Stomach smooth muscle (tissue), 2 donors: ENCODE data around the gene SF3B3.

Experiments used
- H3K27ac ChIP-seq: one replicate; pipeline ENCODE4 v1.7.0; 2013; ENCODE audit warnings: mild to moderate bottlenecking, low read length, inconsistent platforms
- H3K27me3 ChIP-seq, 2 donors: one replicate each; pipeline ENCODE4 v1.7.0; 2013; ENCODE audit warnings: low read length in 2 of 2; ENCODE audit not compliant: insufficient read depth in 2 of 2, control insufficient read depth in 1 of 2
- H3K36me3 ChIP-seq, 2 donors: one replicate each; pipeline ENCODE4 v1.7.0; 2013; ENCODE audit warnings: low read length in 2 of 2; ENCODE audit not compliant: control insufficient read depth in 2 of 2, insufficient read depth in 2 of 2
- H3K4me1 ChIP-seq: one replicate; pipeline ENCODE4 v1.7.0; 2013; ENCODE audit warnings: low read length; ENCODE audit not compliant: control insufficient read depth, insufficient read depth
- H3K4me3 ChIP-seq, 2 donors: one replicate each; pipeline ENCODE4 v1.7.0; 2013; ENCODE audit warnings: low read length in 2 of 2
- H3K9ac ChIP-seq, 2 donors: one replicate each; pipeline ENCODE4 v1.7.0; 2013; ENCODE audit warnings: low read length in 2 of 2, mild to moderate bottlenecking in 1 of 2
- H3K9me3 ChIP-seq, 2 donors: one replicate each; pipeline ENCODE4 v1.7.0; 2013; ENCODE audit warnings: low read length in 2 of 2; ENCODE audit not compliant: control insufficient read depth in 2 of 2
- donor health status: healthy.
- donor health status: Pancreatic carcinoma.

Gene SF3B3

DNA sequence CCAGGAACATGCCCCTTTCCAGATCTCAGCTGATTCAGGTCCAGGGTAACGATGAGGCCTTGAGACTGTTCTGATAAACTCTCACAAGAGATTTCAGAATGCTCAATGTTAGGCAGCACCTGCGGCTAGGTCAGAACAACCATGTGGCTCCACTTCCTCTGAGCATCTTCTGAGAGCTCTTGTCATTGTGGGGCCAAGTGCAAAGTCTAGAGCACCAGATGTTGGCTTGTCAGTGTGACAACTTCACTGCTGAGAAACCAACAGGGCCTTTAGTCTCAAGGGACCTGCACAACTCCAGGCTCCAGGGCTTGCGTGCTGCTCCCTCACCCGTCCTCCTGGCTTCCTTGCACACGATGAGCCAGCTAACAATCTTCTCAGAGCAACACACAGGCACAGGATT is 40.2 kb upstream of the SF3B3 start:
- H3K9me3 ChIP-seq: no peaks in the 10 kb centered on the region

DNA sequence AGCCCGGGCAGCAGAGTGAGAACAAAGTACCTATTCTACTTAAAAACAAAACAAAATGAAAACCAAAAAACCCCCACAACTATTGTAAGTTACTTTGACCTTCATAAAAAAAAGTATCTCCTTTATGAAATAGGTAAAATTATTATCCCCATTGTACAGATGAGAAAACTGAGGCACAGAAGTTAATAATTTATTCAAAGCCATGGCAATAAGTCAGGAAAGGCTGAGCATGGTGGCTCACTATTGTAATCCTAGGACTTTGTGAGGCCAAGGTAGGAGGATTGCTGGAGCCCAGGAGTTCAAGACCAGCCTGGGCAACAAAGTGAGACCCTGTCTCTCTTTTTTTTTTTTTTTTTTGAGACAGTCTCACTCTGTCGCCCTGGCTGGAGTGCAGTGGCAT is 38.7 kb upstream of the SF3B3 start:
- no peak overlapping the region for H3K27ac ChIP-seq
- H3K36me3 ChIP-seq: peaks cover 16 to 35% of the 10 kb centered on the region in 2 donors
- H3K27me3 ChIP-seq: no peaks in the 10 kb centered on the region
- no peak overlapping the region for H3K9ac ChIP-seq
- H3K9me3 ChIP-seq: no peaks in the 10 kb centered on the region
- H3K4me1 ChIP-seq: no peaks in the 10 kb centered on the region
- no peak overlapping the region for H3K4me3 ChIP-seq

More for the DNA sequence above, 40.2 kb upstream of the SF3B3 start:
- Histone ChIP-seq H3K4me3 (no peak overlapping the region), H3K36me3 (peaks cover 24 to 39% of the 10 kb centered on the region in 2 donors), H3K4me1 (peaks cover 5% of the 10 kb centered on the region), H3K27me3 (no peaks in the 10 kb centered on the region), H3K27ac (no peak overlapping the region), H3K9ac (no peak overlapping the region)

DNA sequence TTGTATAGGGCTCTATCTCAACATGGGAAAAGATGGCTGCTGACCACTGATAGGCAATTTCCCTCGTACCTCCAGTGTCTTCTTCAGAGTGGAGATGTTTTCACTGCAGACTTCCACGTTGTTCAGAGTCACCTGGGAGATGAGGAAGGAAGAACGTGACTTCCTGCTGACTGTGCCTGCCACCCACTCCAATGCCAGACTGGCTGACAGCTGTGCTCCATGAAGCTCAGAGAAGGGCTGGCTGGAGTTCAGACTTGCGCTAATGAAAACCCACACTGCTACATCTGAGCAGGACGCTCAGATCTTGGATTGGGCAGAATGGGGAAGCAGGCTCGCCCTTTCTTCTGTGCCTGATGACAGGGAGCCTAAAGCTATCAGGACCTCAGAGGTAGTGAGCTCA is 33.4 kb upstream of the SF3B3 start:
- H3K9me3 ChIP-seq: no peaks in the 10 kb centered on the region
- H3K4me1 ChIP-seq: no peaks in the 10 kb centered on the region
- H3K27me3 ChIP-seq: no peaks in the 10 kb centered on the region
- H3K36me3 ChIP-seq: peaks cover 11 to 26% of the 10 kb centered on the region in 2 donors
- H3K4me3 ChIP-seq: no peak overlapping the region
- H3K27ac ChIP-seq: no peak overlapping the region
- H3K9ac ChIP-seq: no peak overlapping the region

DNA sequence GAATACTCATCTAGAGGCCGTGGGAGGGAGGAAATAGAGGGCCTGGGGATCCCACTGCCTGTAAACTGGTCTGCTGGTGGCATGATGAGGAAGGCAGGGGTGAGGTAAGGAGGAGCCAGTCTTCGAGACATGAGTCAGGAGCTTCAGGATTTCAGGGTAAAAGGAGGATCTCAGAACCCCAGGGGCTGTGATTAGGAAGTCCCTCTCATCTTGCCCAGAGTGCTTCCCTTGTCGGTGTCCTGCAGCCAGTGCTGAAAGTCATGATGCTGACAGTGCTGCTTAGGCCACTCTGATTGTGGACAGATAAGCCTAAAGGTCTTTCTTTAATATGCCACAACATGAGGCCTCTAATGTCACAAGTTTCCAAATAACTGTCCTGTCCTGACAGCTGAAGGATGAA is 29.8 kb upstream of the SF3B3 start:
- Histone ChIP-seq H3K9me3 (no peaks in the 10 kb centered on the region), H3K9ac (no peak overlapping the region), H3K36me3 (peaks cover 36 to 53% of the 10 kb centered on the region in 2 donors), H3K27ac (no peak overlapping the region), H3K27me3 (no peaks in the 10 kb centered on the region), H3K4me1 (no peaks in the 10 kb centered on the region), H3K4me3 (no peak overlapping the region)

DNA sequence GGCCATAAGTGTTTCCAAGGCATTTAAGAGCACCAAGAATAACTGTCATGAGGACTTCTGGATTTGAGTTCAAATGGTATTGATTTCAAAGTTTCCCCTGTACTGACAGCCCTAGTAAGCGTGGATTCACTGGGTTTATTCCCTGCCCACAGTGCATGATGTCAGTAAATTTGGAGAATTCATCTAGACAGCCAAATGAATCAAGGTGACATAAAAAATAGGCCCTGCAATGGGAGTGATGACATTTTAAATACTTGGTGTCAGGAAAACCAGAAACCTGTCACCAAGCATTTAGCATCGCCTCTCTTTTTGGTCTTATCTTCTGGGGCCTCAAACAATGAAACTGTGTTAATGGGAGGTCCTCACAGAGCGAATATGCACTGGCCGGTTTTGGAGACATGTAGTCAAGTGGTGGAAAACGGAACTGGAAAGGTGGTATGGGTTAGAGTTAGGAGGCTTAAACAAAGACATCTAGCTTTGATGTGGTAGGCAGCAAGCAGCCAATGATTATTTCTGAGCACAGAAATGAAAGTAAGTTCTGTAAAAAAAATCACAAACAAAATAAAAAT is 29.3 kb upstream of the SF3B3 start:
- Histone ChIP-seq H3K9me3 (no peaks in the 10 kb centered on the region), H3K27me3 (no peaks in the 10 kb centered on the region), H3K9ac (no peak overlapping the region), H3K4me3 (no peak overlapping the region), H3K4me1 (no peaks in the 10 kb centered on the region), H3K27ac (no peak overlapping the region), H3K36me3 (peaks cover 36 to 53% of the 10 kb centered on the region in 2 donors)

DNA sequence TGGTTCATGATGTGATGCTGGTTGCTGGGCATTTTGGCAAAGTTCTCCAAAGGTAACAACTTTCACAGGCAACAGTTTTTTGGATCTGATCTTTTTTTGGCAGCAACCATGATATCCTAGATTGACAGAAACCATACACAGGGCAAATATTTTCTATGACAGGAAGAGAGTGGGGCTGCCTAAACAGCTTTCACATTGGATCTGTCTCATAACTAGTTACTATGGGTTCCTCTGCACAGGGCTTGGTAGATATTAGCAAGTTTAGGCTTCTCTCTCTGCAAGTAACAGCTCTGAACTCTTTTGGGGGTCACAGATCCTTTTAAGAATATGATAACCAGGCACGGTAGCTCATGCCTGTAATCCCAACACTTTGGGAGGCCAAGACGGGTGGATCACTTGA is 28.8 kb upstream of the SF3B3 start:
- Histone ChIP-seq H3K36me3 (peaks cover 36 to 51% of the 10 kb centered on the region in 2 donors), H3K9me3 (no peaks in the 10 kb centered on the region), H3K4me3 (no peak overlapping the region), H3K9ac (no peak overlapping the region), H3K27ac (no peak overlapping the region), H3K4me1 (no peaks in the 10 kb centered on the region), H3K27me3 (no peaks in the 10 kb centered on the region)

DNA sequence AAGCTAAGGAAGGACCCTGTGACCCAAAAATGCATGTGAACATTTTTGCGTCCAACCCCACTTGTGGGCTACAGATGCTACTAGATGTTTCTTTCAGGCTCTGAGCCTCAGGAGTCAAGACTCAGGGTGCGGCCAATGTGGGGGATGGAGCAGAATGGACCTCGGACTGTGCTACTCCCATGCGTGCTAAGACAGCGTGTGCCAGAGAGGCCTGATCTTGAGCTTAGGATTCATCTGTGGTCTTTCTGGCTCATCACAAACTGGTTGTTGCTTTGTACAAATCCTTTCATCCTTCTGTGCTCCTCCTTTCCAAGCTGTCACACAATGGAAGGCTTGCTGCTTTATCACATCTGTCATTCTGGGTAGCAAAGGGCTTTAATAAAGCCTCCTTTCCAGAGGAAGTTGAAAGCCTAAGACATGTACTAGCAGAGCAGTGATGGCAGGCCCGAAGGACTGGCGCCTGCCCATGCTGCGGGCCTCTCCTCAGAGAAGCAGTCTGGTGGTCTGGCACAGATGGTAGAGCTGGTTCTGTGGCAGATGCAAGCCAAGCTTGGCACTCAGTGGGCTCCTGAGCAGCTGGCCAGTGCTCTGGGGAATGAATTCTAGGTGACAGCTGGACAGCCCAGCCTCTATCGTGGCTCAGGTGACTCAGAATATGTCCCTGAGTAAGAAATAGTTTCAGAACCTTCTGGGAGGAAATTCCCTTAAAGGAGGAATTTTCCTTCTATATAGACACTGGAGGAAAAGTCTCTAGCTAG is 28.0 kb upstream of the SF3B3 start:
- Histone ChIP-seq H3K36me3 (peaks cover 31 to 46% of the 10 kb centered on the region in 2 donors), H3K27ac (no peak overlapping the region), H3K4me3 (no peak overlapping the region), H3K9ac (no peak overlapping the region), H3K27me3 (no peaks in the 10 kb centered on the region), H3K4me1 (no peaks in the 10 kb centered on the region), H3K9me3 (no peaks in the 10 kb centered on the region)

DNA sequence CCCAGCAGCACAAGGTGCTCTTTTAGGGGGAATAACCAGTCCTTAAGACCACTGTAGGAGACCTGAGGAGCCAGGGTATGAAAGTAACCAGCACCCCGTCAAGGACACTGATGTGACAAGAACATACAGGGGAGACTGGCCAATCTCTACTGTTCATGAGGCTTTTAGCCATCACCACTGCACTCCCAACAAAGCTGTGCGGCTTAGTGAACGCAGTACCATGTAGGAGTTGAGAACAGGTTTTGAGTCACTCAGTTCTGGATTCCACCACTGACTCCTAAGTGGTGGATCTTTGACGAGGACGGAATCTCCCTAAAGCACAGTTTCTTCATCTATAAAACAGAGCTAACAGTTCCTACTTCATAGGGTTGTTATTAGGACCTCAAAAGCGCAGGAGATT is 27.1 kb upstream of the SF3B3 start:
- peaks cover 31 to 46% of the 10 kb centered on the region in 2 donors for H3K36me3 ChIP-seq

DNA sequence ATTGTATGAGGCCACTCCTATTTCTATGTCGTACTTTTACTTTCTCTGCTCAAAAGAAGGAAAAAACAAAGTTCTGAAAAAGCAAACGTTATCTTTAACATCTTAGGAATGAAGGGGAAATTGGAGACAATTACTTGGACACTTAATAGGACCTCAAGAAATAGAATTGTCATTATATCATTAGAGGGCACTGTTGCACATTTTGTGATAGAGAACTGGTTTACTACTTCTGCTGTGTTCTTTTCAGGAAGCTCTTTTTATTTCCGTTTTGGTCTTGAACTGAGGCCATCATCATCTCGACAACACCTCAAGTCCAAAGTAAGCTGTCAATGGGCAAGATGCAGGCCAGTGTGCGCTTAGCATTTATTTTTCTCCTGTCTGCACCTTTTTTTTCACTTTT is 14.9 kb upstream of the SF3B3 start:
- no peaks in the 10 kb centered on the region for H3K4me1 ChIP-seq
- no peak overlapping the region for H3K9ac ChIP-seq
- H3K27me3 ChIP-seq: no peaks in the 10 kb centered on the region
- peaks cover 40 to 43% of the 10 kb centered on the region in 2 donors for H3K36me3 ChIP-seq
- no peak overlapping the region for H3K4me3 ChIP-seq
- no peak overlapping the region for H3K27ac ChIP-seq
- no peaks in the 10 kb centered on the region for H3K9me3 ChIP-seq

More for the DNA sequence above, 27.1 kb upstream of the SF3B3 start:
- Histone ChIP-seq H3K4me1 (no peaks in the 10 kb centered on the region), H3K27ac (no peak overlapping the region), H3K4me3 (no peak overlapping the region), H3K9me3 (no peaks in the 10 kb centered on the region), H3K9ac (no peak overlapping the region), H3K27me3 (no peaks in the 10 kb centered on the region)

DNA sequence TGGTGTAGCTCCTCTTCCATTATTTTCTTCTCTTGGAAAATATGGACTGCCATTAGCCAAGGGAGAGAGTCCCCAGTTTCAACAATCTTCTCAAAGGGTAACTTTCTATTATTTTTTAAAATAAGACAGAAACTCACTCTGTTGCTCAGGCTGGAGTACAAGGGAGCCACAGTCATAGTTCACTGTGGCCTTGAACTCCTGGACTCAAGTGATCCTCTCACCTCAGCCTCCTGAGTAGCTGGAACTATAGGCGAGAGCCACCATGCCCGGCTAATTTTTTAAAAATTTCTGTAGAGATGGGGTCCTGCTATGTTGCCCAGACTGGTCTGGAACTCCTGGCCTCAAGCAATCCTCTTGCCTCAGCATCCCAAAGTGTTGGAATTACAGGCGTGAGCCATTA is 13.4 kb upstream of the SF3B3 start:
- Histone ChIP-seq H3K27me3 (no peaks in the 10 kb centered on the region), H3K4me3 (no peak overlapping the region), H3K9ac (no peak overlapping the region), H3K36me3 (peaks cover 41 to 49% of the 10 kb centered on the region in 2 donors), H3K27ac (no peak overlapping the region), H3K4me1 (no peaks in the 10 kb centered on the region), H3K9me3 (no peaks in the 10 kb centered on the region)

DNA sequence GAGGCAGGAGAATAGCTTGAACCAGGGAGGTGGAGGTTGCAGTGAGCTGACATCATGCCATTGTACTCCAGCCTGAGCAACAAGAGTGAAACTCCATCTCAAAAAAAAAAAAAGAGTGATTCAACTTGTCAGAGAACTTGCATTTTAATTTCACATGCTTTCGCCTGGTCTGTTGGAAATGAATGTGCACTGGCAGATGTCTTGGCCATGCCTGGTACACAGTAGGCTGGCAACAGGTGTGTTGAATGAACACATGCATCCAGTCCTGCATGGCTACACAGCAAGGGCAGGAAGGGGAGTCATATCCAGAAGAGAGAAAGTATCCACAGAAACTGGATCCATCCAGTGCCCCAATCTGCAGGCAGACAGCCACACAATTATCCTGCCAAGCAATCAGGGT is 11.8 kb upstream of the SF3B3 start:
- no peak overlapping the region for H3K4me3 ChIP-seq
- no peaks in the 10 kb centered on the region for H3K9me3 ChIP-seq
- H3K9ac ChIP-seq: no peak overlapping the region
- peaks cover 50 to 60% of the 10 kb centered on the region in 2 donors for H3K36me3 ChIP-seq
- H3K27me3 ChIP-seq: no peaks in the 10 kb centered on the region
- no peak overlapping the region for H3K27ac ChIP-seq
- no peaks in the 10 kb centered on the region for H3K4me1 ChIP-seq
